IPS DF 6.9 (cell line): ENCODE results near the gene ATP8A2.
"Not testable (repeated sequence)": the region's sequence is repeated elsewhere in the genome, so short reads cannot be mapped to it uniquely, and the experiment has no call there.

Experiments
- DNase-seq: peaks from one replicate; pipeline ENCODE4 v3.0.0-alpha.2; 2013; ENCODE audit warnings: low read depth, low spot score
- H3K27ac ChIP-seq: one replicate; pipeline ENCODE4 v1.5.1; 2013; ENCODE audit warnings: low read length, control low read depth
- H3K27me3 ChIP-seq: 2 replicates; pipeline ENCODE4 v1.6.1; 2013; ENCODE audit warnings: mild to moderate bottlenecking, low read length; ENCODE audit not compliant: control insufficient read depth, insufficient read depth
- H3K36me3 ChIP-seq: 2 replicates; pipeline ENCODE4 v1.6.1; 2013; ENCODE audit warnings: low read length; ENCODE audit not compliant: control insufficient read depth, insufficient read depth
- H3K4me1 ChIP-seq: 2 replicates; pipeline ENCODE4 v1.6.1; 2013; ENCODE audit warnings: low read length; ENCODE audit not compliant: control insufficient read depth, insufficient read depth
- H3K4me3 ChIP-seq: 2 replicates; pipeline ENCODE4 v1.5.1; 2013; ENCODE audit warnings: mild to moderate bottlenecking, low read length
- H3K9me3 ChIP-seq: 2 replicates; pipeline ENCODE4 v1.6.1; 2013; ENCODE audit warnings: low read length, inconsistent platforms; ENCODE audit not compliant: control insufficient read depth, insufficient read depth
- WGBS: extraction: QIAGEN DNeasy Blood & Tissue Kit; methylation state at CpG from one replicate; pipeline ENCODE4 v1.1.7; 2013; ENCODE audit warnings: mixed read lengths, missing lambda C conversion rate; ENCODE audit not compliant: insufficient read length, insufficient coverage; 5-methylcytosine and 5-hydroxymethylcytosine counted together

ATP8A2 gene

GRCh38 chr13:25354377-25354776 lies 17.4 kb upstream of the ATP8A2 start:
- Histone ChIP-seq H3K9me3 (no peaks in the 10 kb centered on the region), H3K36me3 (no peaks in the 10 kb centered on the region), H3K27ac (no peak overlapping the region), H3K4me1 (no peaks in the 10 kb centered on the region), H3K27me3 (no peaks in the 10 kb centered on the region), H3K4me3 (no peak overlapping the region)
- no peak for DNase-seq
- no CpG with 5 or more reads among the region's 6 CpGs for WGBS

GRCh38 chr13:25360443-25360842 lies 11.3 kb upstream of the ATP8A2 start:
- not testable (repeated sequence) for H3K9me3 ChIP-seq, H3K4me1 ChIP-seq, H3K27ac ChIP-seq, DNase-seq, H3K27me3 ChIP-seq, H3K36me3 ChIP-seq, H3K4me3 ChIP-seq
- WGBS, result no CpG with 5 or more reads among the region's 6 CpGs

GRCh38 chr13:25365720-25366235 lies 6.0 kb upstream of the ATP8A2 start:
- Histone ChIP-seq H3K27ac (no peak overlapping the region), H3K9me3 (no peaks in the 10 kb centered on the region), H3K27me3 (no peaks in the 10 kb centered on the region), H3K36me3 (no peaks in the 10 kb centered on the region), H3K4me1 (no peaks in the 10 kb centered on the region), H3K4me3 (no peak overlapping the region)
- no CpG with 5 or more reads among the region's 32 CpGs for WGBS
- no peak for DNase-seq

- Histone ChIP-seq H3K9me3 (no peaks in the 10 kb centered on the region), H3K27ac (no peak overlapping the region), H3K27me3 (peaks cover 12% of the 10 kb centered on the region; the same call in 1 of the 2 replicates), H3K4me1 (no peaks in the 10 kb centered on the region), H3K36me3 (no peaks in the 10 kb centered on the region), H3K4me3 (peak overlapping the region; percentile 51; the same call in 1 of the 2 replicates)
- no CpG with 5 or more reads among the region's 20 CpGs for WGBS
- DNase-seq, result no peak
These were observed 458 bp upstream of the ATP8A2 start for GRCh38 chr13:25371158-25371874.

- H3K27me3 ChIP-seq, result peaks cover 12% of the 10 kb centered on the region; the same call in 1 of the 2 replicates
- DNase-seq, result no peak
- no peaks in the 10 kb centered on the region for H3K36me3 ChIP-seq
- H3K27ac ChIP-seq, result no peak overlapping the region
- peak overlapping the region; percentile 51; the same call in 1 of the 2 replicates for H3K4me3 ChIP-seq
- no CpG with 5 or more reads among the region's 82 CpGs for WGBS
- H3K9me3 ChIP-seq, result no peaks in the 10 kb centered on the region
- no peaks in the 10 kb centered on the region for H3K4me1 ChIP-seq
These were observed 709 bp downstream of the ATP8A2 start for GRCh38 chr13:25372284-25373081.

GRCh38 chr13:25375727-25376358 lies 4.1 kb downstream of the ATP8A2 start:
- H3K4me1 ChIP-seq, result no peaks in the 10 kb centered on the region
- H3K36me3 ChIP-seq, result no peaks in the 10 kb centered on the region
- DNase-seq, result no peak
- H3K27me3 ChIP-seq, result peaks cover 12% of the 10 kb centered on the region; the same call in 1 of the 2 replicates
- no peaks in the 10 kb centered on the region for H3K9me3 ChIP-seq
- no CpG with 5 or more reads among the region's 9 CpGs for WGBS
- H3K27ac ChIP-seq, result no peak overlapping the region
- no peak overlapping the region for H3K4me3 ChIP-seq

- WGBS, result no CpG with 5 or more reads among the region's 7 CpGs
- Histone ChIP-seq H3K9me3 (no peaks in the 10 kb centered on the region), H3K36me3 (no peaks in the 10 kb centered on the region), H3K4me3 (no peak overlapping the region), H3K27me3 (peaks cover 8% of the 10 kb centered on the region; the same call in 1 of the 2 replicates), H3K27ac (no peak overlapping the region), H3K4me1 (no peaks in the 10 kb centered on the region)
- DNase-seq, result no peak
These were observed 5.6 kb downstream of the ATP8A2 start for GRCh38 chr13:25377244-25377962.

- Histone ChIP-seq H3K27ac (no peak overlapping the region), H3K27me3 (no peaks in the 10 kb centered on the region; the same call in 1 of the 2 replicates), H3K4me1 (no peaks in the 10 kb centered on the region), H3K4me3 (no peak overlapping the region), H3K9me3 (no peaks in the 10 kb centered on the region), H3K36me3 (no peaks in the 10 kb centered on the region)
- no peak for DNase-seq
- WGBS, result no CpG with 5 or more reads among the region's 5 CpGs
These were observed 6.8 kb downstream of the ATP8A2 start for GRCh38 chr13:25378528-25378927.

- Histone ChIP-seq H3K4me1 (no peaks in the 10 kb centered on the region), H3K27ac (no peak overlapping the region), H3K36me3 (no peaks in the 10 kb centered on the region), H3K4me3 (no peak overlapping the region), H3K27me3 (no peaks in the 10 kb centered on the region), H3K9me3 (no peaks in the 10 kb centered on the region)
- DNase-seq, result no peak
- WGBS, result no CpG with 5 or more reads among the region's 1 CpG
These were observed 7.2 kb downstream of the ATP8A2 start for GRCh38 chr13:25379011-25379410.

GRCh38 chr13:25380082-25380481 lies 8.3 kb downstream of the ATP8A2 start:
- no peaks in the 10 kb centered on the region for H3K4me1 ChIP-seq
- H3K36me3 ChIP-seq, result no peaks in the 10 kb centered on the region
- no peak overlapping the region for H3K27ac ChIP-seq
- no peaks in the 10 kb centered on the region for H3K9me3 ChIP-seq
- DNase-seq, result no peak
- H3K4me3 ChIP-seq, result no peak overlapping the region
- no peaks in the 10 kb centered on the region for H3K27me3 ChIP-seq
- no CpG with 5 or more reads among the region's 4 CpGs for WGBS
